ENCODE measurements around the gene CNTN6. TPM values are rescaled to one million over a fixed set of nuclear protein-coding genes. Genes with fewer than 3 reads are reported as not detected.

Gene CNTN6
- total and polyA plus RNA-seq, 2 of the 13 experiments (the other 11 are each of a cell fraction or from before 2014, with no cell fraction given) = not detected

DNA sequence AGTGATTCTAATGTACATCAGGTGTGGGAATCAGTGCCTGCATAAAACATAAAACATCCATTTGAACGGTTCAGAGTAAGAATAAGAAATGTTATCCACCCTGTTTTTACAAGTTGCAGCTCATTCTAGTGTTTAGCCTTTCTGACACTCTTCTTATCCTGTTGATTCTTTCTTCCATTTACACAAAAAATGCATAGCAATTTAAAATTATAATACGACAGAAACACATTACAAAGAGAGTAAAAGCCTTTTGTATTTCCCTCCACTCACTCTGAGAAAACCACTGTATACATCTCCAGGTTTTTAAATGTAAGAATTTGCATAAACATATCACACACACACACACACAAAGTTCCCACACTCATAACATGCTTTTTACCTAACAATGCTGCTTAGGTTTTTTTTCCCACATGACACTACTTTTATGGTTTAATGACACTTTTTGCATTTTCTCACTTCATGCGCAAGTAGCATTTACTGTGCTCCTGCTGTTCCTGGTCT, 199.8 kb downstream of the CNTN6 start:
- no peak for ATAC-seq
- Histone ChIP-seq H3K9ac (ENCODE audit: insufficient read depth, low read depth, low read length) (no peak overlapping the region), H3K27me3 (ENCODE audit: control insufficient read depth in 1 of 2, insufficient read depth in 2 of 2, low read length in 2 of 2) (no peaks in the 10 kb centered on the region), H3K36me3 (replicated peaks in 1 of 2; ENCODE audit: control insufficient read depth in 1 of 2, insufficient read depth in 2 of 2, low read length in 2 of 2) (no peaks in the 10 kb centered on the region), H3K4me3 (replicated peaks in 1 of 3; ENCODE audit: insufficient read depth in 1 of 3, low read depth in 2 of 3, low read length in 3 of 3) (no peak overlapping the region), H3K27ac (ENCODE audit: extremely low read length, insufficient read depth, low read length) (no peak overlapping the region), H3K4me2 (ENCODE audit: low read depth, low read length) (no peak overlapping the region), H2AFZ (ENCODE audit: low read length) (no peak overlapping the region), H3K4me1 (ENCODE audit: insufficient read depth, low read length) (no peaks in the 10 kb centered on the region), H3K79me2 (ENCODE audit: insufficient read depth, low read length) (no peaks in the 10 kb centered on the region), H4K20me1 (ENCODE audit: insufficient read depth, low read length) (no peaks in the 10 kb centered on the region), H3K9me3 (ENCODE audit: low read length) (peaks cover 96% of the 10 kb centered on the region)
- no TSS peak for BruUV-seq (replicated peaks)
- no peak for FAIRE-seq
- ChIA-PET CTCF (ENCODE audit: low intra/inter-chr PET ratio, low total read pairs) (no interaction called here), POLR2A (no interaction called here)
- no peak for DNase-seq (ENCODE audit: low spot score)
- intact Hi-C loops (cut with micrococcal nuclease; ENCODE audit: unreplicated experiment) (no loop called here), in situ Hi-C loops (cut with HindIII; ENCODE audit: extremely low pct_ligation_motif_present, low pct_unique_long_range_greater_than_20kb) (no loop called here)
- TF ChIP-seq NKX3-1 (CRISPR knock-in tag; IDR thresholded peaks at IDR 0.05) = no peak
- no peak for TF ChIP-seq SRSF4 (IDR thresholded peaks at IDR 0.05; ENCODE audit: low read depth, low read length, poor library complexity, severe bottlenecking)
- no peak for TF ChIP-seq ZNF274 (CRISPR knock-in tag; IDR thresholded peaks at IDR 0.05)
- no peak for TF ChIP-seq MEIS1 (CRISPR knock-in tag; IDR thresholded peaks at IDR 0.05; ENCODE audit: borderline replicate concordance)
- TF ChIP-seq IRX3 (CRISPR knock-in tag; IDR thresholded peaks at IDR 0.05; ENCODE audit: borderline replicate concordance, low read depth) = no peak
- TF ChIP-seq ZSCAN21 (CRISPR knock-in tag; IDR thresholded peaks at IDR 0.05; ENCODE audit: borderline replicate concordance) = no peak
- TF ChIP-seq ZBTB42 (CRISPR knock-in tag; IDR thresholded peaks at IDR 0.05) = no peak
- no peak for TF ChIP-seq FOXO4 (CRISPR knock-in tag; conservative IDR thresholded peaks at IDR 0.05)
- no peak for TF ChIP-seq ZNF772 (CRISPR knock-in tag; IDR thresholded peaks at IDR 0.05)
- TF ChIP-seq, protein P1, sequence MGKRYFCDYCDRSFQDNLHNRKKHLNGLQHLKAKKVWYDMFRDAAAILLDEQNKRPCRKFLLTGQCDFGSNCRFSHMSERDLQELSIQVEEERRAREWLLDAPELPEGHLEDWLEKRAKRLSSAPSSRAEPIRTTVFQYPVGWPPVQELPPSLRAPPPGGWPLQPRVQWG (CRISPR knock-in tag; IDR thresholded peaks at IDR 0.05; ENCODE audit: borderline replicate concordance, low read depth) = no peak
- no peak for TF ChIP-seq ZSCAN29 (CRISPR knock-in tag; conservative IDR thresholded peaks at IDR 0.05)
- TF ChIP-seq ZNF580 (CRISPR knock-in tag; IDR thresholded peaks at IDR 0.05; ENCODE audit: borderline replicate concordance, low read depth) = no peak
- no peak for TF ChIP-seq ZNF251 (CRISPR knock-in tag; IDR thresholded peaks at IDR 0.05)
- TF ChIP-seq ZNF441 (CRISPR knock-in tag; IDR thresholded peaks at IDR 0.05; ENCODE audit: borderline replicate concordance) = no peak
- 31% methylated on average over 3 of the region's 3 CpGs for WGBS (ENCODE audit: low lambda C conversion rate)
